Caki2 (cell line): ENCODE results near the gene DHODH. TPM values are rescaled to one million over a fixed set of nuclear protein-coding genes. Genes with fewer than 3 reads are reported as not detected.
"Not testable (repeated sequence)": the region's sequence is repeated elsewhere in the genome, so short reads cannot be mapped to it uniquely, and the experiment has no call there.

Experiments used
- DNase-seq: peaks from one replicate; pipeline ENCODE4 v3.0.0-alpha.2; 2015; ENCODE audit warnings: low read depth
- in situ Hi-C: cut with HindIII; loops from 2 replicates; pipeline ENCODE4 v1.10.0; 2016; ENCODE audit warnings: low sequenced_read_pairs, low pct_unique_long_range_greater_than_20kb, mixed read lengths
- total RNA-seq: library from RNA; depleted of rRNA; stranded (reverse); fragments of >200 nt; shearing (Covaris generic); gene quantifications from 2 replicates; pipeline ENCODE4 v1.2.3, GENCODE V29; 2014; ENCODE audit warnings: low replicate concordance

The DHODH gene
- total RNA-seq, 1 experiment from 2014 or later: 8.4 TPM

GRCh38 chr16:72043539-72043938 lies 35.0 kb downstream of the DHODH start:
- in situ Hi-C loops: no loop called here

GRCh38 chr16:72044296-72044695 lies 35.8 kb downstream of the DHODH start:
- DNase-seq: no peak
- in situ Hi-C loops: no loop called here

More at GRCh38 chr16:72043539-72043938, 35.0 kb downstream of the DHODH start:
- DNase-seq: no peak

GRCh38 chr16:72044825-72045359 lies 36.3 kb downstream of the DHODH start:
- in situ Hi-C loops: no loop called here
- no peak for DNase-seq

DNA sequence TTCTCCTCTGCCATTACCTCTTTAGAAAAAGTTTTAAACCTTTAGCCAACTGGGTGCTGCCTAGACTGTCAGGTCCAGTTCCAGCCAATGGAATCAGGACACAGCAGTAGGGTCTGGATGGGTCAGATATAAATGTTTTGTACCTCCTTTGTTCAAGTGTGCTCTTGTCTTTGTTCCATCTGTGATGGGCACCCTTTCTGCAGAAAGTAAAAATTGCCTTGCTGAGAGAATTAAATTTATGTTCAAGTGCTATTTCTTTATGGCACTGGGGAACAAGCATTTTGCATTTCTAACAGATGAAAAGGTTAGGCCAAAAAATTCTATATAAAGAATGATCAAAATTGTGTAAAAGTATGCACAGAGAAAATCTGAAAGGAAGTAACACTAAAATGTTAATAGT lies 40.6 kb downstream of the DHODH start:
- in situ Hi-C loops: no loop called here

DNA sequence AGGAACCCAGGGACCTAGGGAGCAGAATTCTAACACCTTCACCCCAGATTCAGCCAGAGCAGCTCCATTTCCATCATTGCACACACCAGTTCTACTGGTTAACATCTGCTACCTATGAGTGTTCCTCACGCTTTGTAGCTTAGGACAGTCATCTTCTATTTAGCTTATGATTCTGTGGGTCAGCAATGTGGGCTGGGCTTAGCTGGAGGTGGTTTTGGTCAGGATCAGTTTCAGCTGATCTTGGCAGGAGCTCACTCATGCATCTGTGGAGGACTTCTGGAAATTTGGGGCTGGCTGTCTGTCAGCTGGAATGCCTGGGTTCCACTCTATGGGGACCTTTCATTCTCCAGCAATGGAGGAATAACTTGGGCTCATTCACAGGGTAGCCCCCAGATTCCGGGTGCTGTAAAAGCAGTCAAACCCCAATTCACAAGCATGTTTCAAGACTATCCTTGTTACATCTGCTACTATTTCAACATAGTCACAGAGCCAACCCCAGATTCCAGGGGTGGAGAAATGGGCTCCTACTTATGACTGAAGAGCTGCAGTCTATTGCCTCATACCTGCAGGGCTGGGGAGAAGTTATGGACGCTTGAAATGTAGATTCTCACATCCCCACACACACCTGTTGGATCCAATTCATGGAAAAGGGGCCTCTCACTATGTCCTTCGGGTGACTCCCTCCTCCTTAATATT lies 42.4 kb downstream of the DHODH start:
- in situ Hi-C loops: no loop called here

More for the DNA sequence above, 40.6 kb downstream of the DHODH start:
- no peak for DNase-seq

GRCh38 chr16:72051818-72052217 lies 43.3 kb downstream of the DHODH start:
- in situ Hi-C loops: no loop called here
- DNase-seq: no peak

More for the DNA sequence above, 42.4 kb downstream of the DHODH start:
- no peak for DNase-seq

DNA sequence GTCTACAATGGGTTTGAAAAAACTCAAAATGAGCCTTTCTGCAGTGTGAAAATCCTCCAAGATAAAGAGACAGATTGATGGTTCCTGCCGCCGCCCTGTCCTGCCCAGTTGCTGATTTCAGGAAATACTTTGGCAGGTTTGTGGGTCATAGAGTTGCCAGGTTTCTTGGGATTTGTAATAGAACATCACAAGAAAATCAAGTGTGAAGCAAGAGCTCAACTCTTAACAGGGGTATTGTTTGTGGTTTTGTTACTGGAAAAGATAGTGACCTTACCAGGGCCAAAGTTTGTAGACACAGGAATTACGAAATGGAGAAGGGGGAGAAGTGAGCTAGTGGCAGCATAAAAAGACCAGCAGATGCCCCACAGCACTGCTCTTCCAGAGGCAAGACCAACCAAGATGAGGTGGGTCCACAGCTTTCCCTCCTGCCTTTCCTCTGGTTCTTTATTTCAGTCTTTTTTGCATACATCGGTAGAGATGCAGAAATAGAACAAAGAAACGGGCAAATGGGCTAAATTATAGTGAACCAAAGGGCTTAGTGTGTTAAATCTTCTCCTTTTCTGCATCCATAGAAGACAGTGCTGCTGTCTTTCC lies 45.8 kb downstream of the DHODH start, which contains the start of gene HP:
HP (plus strand) TSS at position 252 of the 594 bp plus-strand sequence; CDS start at position 400, 148 bp downstream.
- in situ Hi-C loops, DNase-seq: not testable (repeated sequence)

- no peak for DNase-seq
- in situ Hi-C loops: no loop called here
Measured at GRCh38 chr16:72055911-72056310, 47.4 kb downstream of the DHODH start.

DNA sequence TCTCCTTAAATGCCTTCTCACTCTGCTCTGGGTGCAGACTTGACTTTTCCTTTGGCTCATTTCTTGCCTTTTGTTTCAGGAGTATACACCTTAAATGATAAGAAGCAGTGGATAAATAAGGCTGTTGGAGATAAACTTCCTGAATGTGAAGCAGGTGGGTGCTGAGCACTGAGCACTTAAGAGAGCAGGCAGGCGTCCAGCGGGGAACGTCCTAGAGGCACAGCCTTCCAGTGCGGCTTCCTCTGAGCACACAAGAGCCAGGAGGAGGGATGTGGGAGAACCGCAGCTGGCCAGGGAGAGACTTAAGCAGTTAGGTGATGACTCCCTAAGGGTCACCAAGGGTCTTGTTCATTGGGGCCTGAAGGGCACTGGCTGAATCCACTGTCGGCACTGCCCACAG lies 48.8 kb downstream of the DHODH start:
- DNase-seq, in situ Hi-C loops: not testable (repeated sequence)

- in situ Hi-C loops: not testable (repeated sequence)
Measured at GRCh38 chr16:72059060-72059459, 50.5 kb downstream of the DHODH start.

DNA sequence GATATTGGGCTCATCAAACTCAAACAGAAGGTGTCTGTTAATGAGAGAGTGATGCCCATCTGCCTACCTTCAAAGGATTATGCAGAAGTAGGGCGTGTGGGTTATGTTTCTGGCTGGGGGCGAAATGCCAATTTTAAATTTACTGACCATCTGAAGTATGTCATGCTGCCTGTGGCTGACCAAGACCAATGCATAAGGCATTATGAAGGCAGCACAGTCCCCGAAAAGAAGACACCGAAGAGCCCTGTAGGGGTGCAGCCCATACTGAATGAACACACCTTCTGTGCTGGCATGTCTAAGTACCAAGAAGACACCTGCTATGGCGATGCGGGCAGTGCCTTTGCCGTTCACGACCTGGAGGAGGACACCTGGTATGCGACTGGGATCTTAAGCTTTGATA lies 51.9 kb downstream of the DHODH start:
- in situ Hi-C loops: no loop called here

More at GRCh38 chr16:72059060-72059459, 50.5 kb downstream of the DHODH start:
- not testable (repeated sequence) for DNase-seq

DNA sequence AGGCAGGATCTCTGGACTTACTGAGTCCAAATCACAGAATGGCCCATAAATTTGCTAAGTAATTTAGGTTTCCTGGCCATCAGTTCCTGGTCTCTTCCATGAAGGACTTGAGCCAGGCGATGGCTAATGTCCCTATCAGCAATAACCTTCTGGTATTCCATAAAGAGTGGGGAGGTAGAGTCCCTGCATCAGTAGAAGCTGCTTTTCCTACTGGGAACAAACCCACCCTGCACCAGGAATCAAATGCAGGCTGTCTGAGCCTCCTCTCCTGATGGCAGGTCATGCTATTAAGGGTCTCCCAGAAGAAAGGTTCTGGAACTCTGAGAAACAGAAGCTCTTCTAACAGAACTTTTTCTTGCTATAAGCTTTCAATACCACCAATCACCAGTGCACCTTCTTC lies 53.0 kb downstream of the DHODH start:
- DNase-seq: no peak
- in situ Hi-C loops: no loop called here

More for the DNA sequence above, 51.9 kb downstream of the DHODH start:
- DNase-seq: no peak

- in situ Hi-C loops: no loop called here
- DNase-seq: no peak
Measured at GRCh38 chr16:72064361-72064894, 55.9 kb downstream of the DHODH start.

- DNase-seq: peak; percentile 22
- in situ Hi-C loops: no loop called here
Measured at GRCh38 chr16:72066747-72067146, 58.2 kb downstream of the DHODH start.

- DNase-seq: no peak
- in situ Hi-C loops: no loop called here
Measured at GRCh38 chr16:72068930-72069329, 60.4 kb downstream of the DHODH start.

DNA sequence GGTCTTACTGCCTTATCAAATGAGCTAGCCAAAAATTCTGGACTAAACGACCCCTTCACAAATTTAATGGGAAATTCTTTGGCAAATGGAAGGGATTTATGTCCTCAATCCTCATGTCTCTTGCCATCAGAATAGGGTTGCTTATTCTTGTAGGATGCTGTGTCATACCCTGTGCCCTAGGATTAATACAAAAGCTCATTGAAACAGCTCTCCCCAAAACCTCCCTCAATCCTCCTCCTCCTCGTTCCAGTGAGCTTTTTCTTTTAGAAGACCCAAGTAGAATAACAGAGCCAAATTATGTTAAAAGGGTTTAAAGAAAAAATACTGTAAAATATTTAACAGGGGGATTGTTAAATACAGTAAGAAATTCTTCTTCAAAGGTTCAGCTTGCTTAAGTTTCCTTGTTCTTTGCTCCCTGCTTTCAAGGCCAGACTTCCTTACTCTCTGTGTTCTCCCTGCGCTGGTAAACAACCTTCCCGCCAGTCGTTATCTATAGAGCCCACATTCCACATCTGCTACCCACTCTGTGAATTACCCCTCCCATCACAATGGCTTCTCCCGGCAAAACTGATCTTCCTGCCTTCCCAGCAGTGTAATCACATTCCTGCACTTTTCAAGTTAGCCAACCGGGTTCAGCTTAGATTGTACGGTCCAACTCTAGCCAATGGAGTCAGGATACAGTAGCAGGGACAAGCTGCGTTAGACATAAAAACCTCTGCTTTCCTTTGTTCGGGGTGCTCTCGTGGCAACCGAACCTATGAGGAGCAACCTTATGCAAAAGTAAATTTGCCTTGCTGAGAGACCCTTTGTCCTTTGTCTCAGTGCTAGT lies 64.2 kb downstream of the DHODH start:
- DNase-seq: no peak
- in situ Hi-C loops: no loop called here

- in situ Hi-C loops: no loop called here
- DNase-seq: no peak
Measured at GRCh38 chr16:72073560-72074230, 65.2 kb downstream of the DHODH start.

GRCh38 chr16:72075067-72075466 lies 66.5 kb downstream of the DHODH start:
- DNase-seq, in situ Hi-C loops: not testable (repeated sequence)
